ENCODE measurements around the gene CLPSL1. TPM values are rescaled to one million over a fixed set of nuclear protein-coding genes. Genes with fewer than 3 reads are reported as not detected.

Gene CLPSL1
- total and polyA plus RNA-seq, 2 of the 4 experiments (the other 2 are of a cell fraction): not detected

GRCh38 chr6:35804996-35805736 is 24.3 kb downstream of the CLPSL1 start, which contains the start of gene LHFPL5:
TSS of gene LHFPL5 (plus strand) at chr6:35805352. CDS start at chr6:35805671, 319 bp downstream.
- no peak within 1 kb of the TSS for H2BK120ac ChIP-seq (ENCODE audit: low read depth, low read length)
- TF ChIP-seq MAZ (IDR thresholded peaks at IDR 0.05; ENCODE audit: borderline replicate concordance, low read depth, low read length) (peak; percentile 90; the same call in 1 of the 2 replicates), CEBPB (IDR thresholded peaks at IDR 0.05; ENCODE audit: low read depth, low read length) (no peak)
- 75% methylated on average over 4 of the region's 40 CpGs; no CpG with 5 or more reads in 1 of the 2 experiments for WGBS, 2 experiments (ENCODE audit: extremely low coverage in 2 of 2, insufficient read length in 1 of 2)
- H4K20me1 ChIP-seq (ENCODE audit: insufficient read depth, low read length): no peaks in the 10 kb centered on the region
- H3K79me1 ChIP-seq (ENCODE audit: low read depth in 1 of 2, low read length in 2 of 2): no peaks in the 10 kb centered on the region
- no peak within 1 kb of the TSS for H3K4ac ChIP-seq (ENCODE audit: low read depth, low read length)
- ATAC-seq (ENCODE audit: low read depth): peak; percentile 100
- dilution Hi-C loops (cut with HindIII; ENCODE audit: low sequenced_read_pairs, unreplicated experiment) (no loop called here), intact Hi-C loops (cut with micrococcal nuclease) (no loop called here), in situ Hi-C loops (cut with MboI; ENCODE audit: low sequenced_read_pairs) (no loop called here)
- no peaks in the 10 kb centered on the region for H3K9me3 ChIP-seq (ENCODE audit: control insufficient read depth, insufficient read depth, low read length)
- no peak within 1 kb of the TSS for H2AK5ac ChIP-seq (ENCODE audit: low read depth, low read length)
- no peak within 1 kb of the TSS for H2AK9ac ChIP-seq (replicated peaks; ENCODE audit: low read depth, low read length, poor library complexity)
- peak within 1 kb of the TSS; percentile 88 for H2AFZ ChIP-seq (replicated peaks; ENCODE audit: low read length, poor library complexity)
- no peak within 1 kb of the TSS for H2BK15ac ChIP-seq (ENCODE audit: low read depth, low read length)
- H3K4me3 ChIP-seq (ENCODE audit: insufficient read depth, low read depth, low read length): no peak within 1 kb of the TSS; the same call in 1 of the 2 replicates
- no peaks in the 10 kb centered on the region for H3K36me3 ChIP-seq (ENCODE audit: control insufficient read depth, insufficient read depth, low read length)
- no peak within 1 kb of the TSS for H4K8ac ChIP-seq (ENCODE audit: low read depth in 2 of 2, low read length in 2 of 2)
- H3K23ac ChIP-seq (ENCODE audit: low read depth, low read length): no peak within 1 kb of the TSS
- H3K27ac ChIP-seq (ENCODE audit: insufficient read depth, low read length): no peak within 1 kb of the TSS
- H3K18ac ChIP-seq (ENCODE audit: low read depth, low read length): no peak within 1 kb of the TSS
- H3K27me3 ChIP-seq (ENCODE audit: control insufficient read depth, insufficient read depth, low read length): peaks cover 3% of the 10 kb centered on the region
- H4K5ac ChIP-seq (ENCODE audit: low read depth, low read length): no peak within 1 kb of the TSS
- H3K9me1 ChIP-seq (ENCODE audit: insufficient read depth, low read length): no peaks in the 10 kb centered on the region
- H4K91ac ChIP-seq (ENCODE audit: insufficient read depth, low read depth, low read length): no peak within 1 kb of the TSS
- no peak within 1 kb of the TSS for H2BK20ac ChIP-seq (ENCODE audit: low read depth, low read length)
- ChIA-PET CTCF (no interaction called here), POLR2A (ENCODE audit: unreplicated experiment) (no interaction called here)
- no peak within 1 kb of the TSS for H3K56ac ChIP-seq (ENCODE audit: extremely low read depth, insufficient read depth, low read length)
- no TSS peak for BruUV-seq (replicated peaks)
- no peak for DNase-seq
- H2BK5ac ChIP-seq (ENCODE audit: low read depth, low read length, poor library complexity, severe bottlenecking): no peak within 1 kb of the TSS
- H3K14ac ChIP-seq (replicated peaks; ENCODE audit: low read depth, low read length): no peak within 1 kb of the TSS
- no peaks in the 10 kb centered on the region for H3K4me1 ChIP-seq (ENCODE audit: control insufficient read depth, insufficient read depth, low read length)
- H3K9ac ChIP-seq (ENCODE audit: low read depth, low read length): no peak within 1 kb of the TSS
- peak within 1 kb of the TSS; percentile 77 for H3K4me2 ChIP-seq (ENCODE audit: low read depth, low read length)
